ENCODE measurements around the gene MAML1. TPM values are rescaled to one million over a fixed set of nuclear protein-coding genes. Genes with fewer than 3 reads are reported as not detected.
"Not testable (repeated sequence)": the region's sequence is repeated elsewhere in the genome, so short reads cannot be mapped to it uniquely, and the experiment has no call there.

Gene MAML1
- polyA plus RNA-seq, 1 of the 3 experiments (the other 2 are of a cell fraction): 8.1 TPM

DNA sequence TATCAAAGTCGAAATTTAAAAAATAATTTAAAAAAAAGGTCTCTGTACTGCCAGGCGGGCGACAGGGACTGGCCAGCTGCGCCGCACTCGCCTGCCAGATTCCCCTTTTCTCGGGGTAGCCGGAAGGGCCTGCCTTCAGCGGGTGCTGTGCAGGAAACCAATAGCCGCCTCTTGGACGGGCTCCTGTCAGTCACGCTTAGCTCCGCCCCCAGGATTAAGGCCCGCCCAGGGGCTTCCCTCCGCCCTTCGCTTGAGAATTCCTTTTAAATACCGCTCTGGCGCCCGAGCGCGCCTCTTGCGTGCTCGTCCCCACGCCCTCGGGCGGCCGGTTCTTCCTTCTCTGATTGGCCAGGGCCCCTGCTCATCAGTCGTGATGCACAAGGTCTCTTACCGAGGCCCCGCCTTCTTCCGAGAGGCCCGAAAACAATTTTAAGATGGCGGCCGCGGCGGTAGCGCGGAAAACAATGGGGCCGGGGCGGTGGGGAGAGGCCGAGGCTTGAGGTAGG is at the start of gene MAML1 (continued):
- TF ChIP-seq TCF12 (IDR thresholded peaks at IDR 0.05) (peak; percentile 2; the same call in 1 of the 2 replicates), GABPA (IDR thresholded peaks at IDR 0.05; ENCODE audit: low read depth) (peak; percentile 70), NFIC (IDR thresholded peaks at IDR 0.05; ENCODE audit: borderline replicate concordance) (no peak), RCOR1 (IDR thresholded peaks at IDR 0.05; ENCODE audit: low read length) (peak; percentile 30; the same call in 1 of the 2 replicates), REST (IDR thresholded peaks at IDR 0.05; ENCODE audit: low read depth, low read length) (0 out of 2 replicates have a peak, but pooled peaks have one; percentile 37)
- TF ChIP-seq, protein P1, sequence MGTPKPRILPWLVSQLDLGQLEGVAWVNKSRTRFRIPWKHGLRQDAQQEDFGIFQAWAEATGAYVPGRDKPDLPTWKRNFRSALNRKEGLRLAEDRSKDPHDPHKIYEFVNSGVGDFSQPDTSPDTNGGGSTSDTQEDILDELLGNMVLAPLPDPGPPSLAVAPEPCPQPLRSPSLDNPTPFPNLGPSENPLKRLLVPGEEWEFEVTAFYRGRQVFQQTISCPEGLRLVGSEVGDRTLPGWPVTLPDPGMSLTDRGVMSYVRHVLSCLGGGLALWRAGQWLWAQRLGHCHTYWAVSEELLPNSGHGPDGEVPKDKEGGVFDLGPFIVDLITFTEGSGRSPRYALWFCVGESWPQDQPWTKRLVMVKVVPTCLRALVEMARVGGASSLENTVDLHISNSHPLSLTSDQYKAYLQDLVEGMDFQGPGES (IDR thresholded peaks at IDR 0.05; ENCODE audit: low read depth, low read length): peak; percentile 74

DNA sequence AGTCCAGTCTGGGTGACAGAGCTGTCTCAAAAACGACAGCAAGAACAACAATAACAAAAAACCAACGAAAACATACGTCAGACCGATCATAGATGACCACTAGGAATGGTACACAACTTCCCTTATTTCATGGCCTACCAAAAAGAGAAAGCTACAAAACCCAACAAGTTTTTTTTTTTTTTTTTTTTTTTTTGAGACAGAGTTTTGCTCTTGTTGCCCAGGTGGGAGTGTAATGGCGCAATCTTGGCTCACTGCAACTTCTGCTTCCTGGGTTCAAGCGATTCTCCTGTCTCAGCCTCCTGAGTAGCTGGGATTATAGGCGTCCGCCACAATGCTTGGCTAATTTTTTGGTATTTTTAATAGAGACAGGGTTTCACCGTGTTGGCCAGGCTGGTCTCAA is 43.4 kb upstream of the MAML1 start:
- POLR2A ChIA-PET; H3K27ac ChIP-seq (ENCODE audit: low read depth in 2 of 2, low read length in 1 of 2); H3K27me3 ChIP-seq (ENCODE audit: insufficient read depth); H3K9me2 ChIP-seq; H3K9me3 ChIP-seq; H3K4me3 ChIP-seq (ENCODE audit: low read depth in 2 of 2, low read length in 1 of 2); H4K20me1 ChIP-seq (ENCODE audit: insufficient read depth); H3F3A ChIP-seq (replicated peaks; ENCODE audit: insufficient read depth); H3K36me3 ChIP-seq (replicated peaks in 1 of 2; ENCODE audit: control insufficient read depth in 1 of 2, insufficient read depth in 2 of 2, low read length in 1 of 2); H3K4me1 ChIP-seq (ENCODE audit: control insufficient read depth in 1 of 2, insufficient read depth in 2 of 2, low read depth in 1 of 2, low read length in 1 of 2); H2AFZ ChIP-seq (ENCODE audit: low read depth); DNase-seq; H3K4me2 ChIP-seq; H3K9ac ChIP-seq; H3K79me2 ChIP-seq (ENCODE audit: insufficient read depth): not testable (repeated sequence)
- 81% methylated on average over 8 of the region's 9 CpGs for WGBS (ENCODE audit: low lambda C conversion rate)
- CTCF ChIA-PET: interaction anchor here (0.9 kb wide), 1 partner anchor 9 kb away, joined by 3 read pairs; the partner anchor contains the start of gene CBY3

GRCh38 chr5:179694561-179694960 is 38.1 kb upstream of the MAML1 start:
- Histone ChIP-seq H3K36me3 (replicated peaks in 1 of 2; ENCODE audit: control insufficient read depth in 1 of 2, insufficient read depth in 2 of 2, low read length in 1 of 2) (no peaks in the 10 kb centered on the region), H2AFZ (ENCODE audit: low read depth) (no peak overlapping the region), H3F3A (replicated peaks; ENCODE audit: insufficient read depth) (peaks cover 17% of the 10 kb centered on the region), H3K9me2 (no peaks in the 10 kb centered on the region), H3K9me3 (no peaks in the 10 kb centered on the region), H3K4me1 (ENCODE audit: control insufficient read depth in 1 of 2, insufficient read depth in 2 of 2, low read depth in 1 of 2, low read length in 1 of 2) (peaks cover 0 to 4% of the 10 kb centered on the region in 2 experiments; a peak in 1 of 4 replicates), H3K27me3 (ENCODE audit: insufficient read depth) (no peaks in the 10 kb centered on the region), H3K4me3 (ENCODE audit: low read depth in 2 of 2, low read length in 1 of 2) (no peak overlapping the region), H4K20me1 (ENCODE audit: insufficient read depth) (no peaks in the 10 kb centered on the region; the same call in 1 of the 2 replicates), H3K79me2 (ENCODE audit: insufficient read depth) (peaks cover 26% of the 10 kb centered on the region), H3K4me2 (no peak overlapping the region), H3K27ac (ENCODE audit: low read depth in 2 of 2, low read length in 1 of 2) (no peak overlapping the region), H3K9ac (no peak overlapping the region)
- TF ChIP-seq FOSL2 (IDR thresholded peaks at IDR 0.05; ENCODE audit: borderline replicate concordance, low read depth): no peak
- TF ChIP-seq NFIC (IDR thresholded peaks at IDR 0.05; ENCODE audit: borderline replicate concordance): no peak
- TF ChIP-seq SMC3 (IDR thresholded peaks at IDR 0.05; ENCODE audit: low read depth, low read length): no peak
- TF ChIP-seq NRF1 (IDR thresholded peaks at IDR 0.05; ENCODE audit: low read depth, low read length): no peak
- no peak for TF ChIP-seq GABPA (IDR thresholded peaks at IDR 0.05; ENCODE audit: low read depth)
- no peak for TF ChIP-seq USF1 (IDR thresholded peaks at IDR 0.05; ENCODE audit: borderline replicate concordance, low read depth)
- no peak for TF ChIP-seq PBX3 (IDR thresholded peaks at IDR 0.05)
- TF ChIP-seq RAD21 (IDR thresholded peaks at IDR 0.05; ENCODE audit: low read length): no peak
- TF ChIP-seq YY1 (IDR thresholded peaks at IDR 0.05; ENCODE audit: low read depth): no peak
- TF ChIP-seq JUND (IDR thresholded peaks at IDR 0.05): no peak
- TF ChIP-seq EP300 (IDR thresholded peaks at IDR 0.05; ENCODE audit: borderline replicate concordance in 1 of 2, low read depth in 1 of 2, low read length in 1 of 2): no peak
- TF ChIP-seq MEF2A (IDR thresholded peaks at IDR 0.05; ENCODE audit: borderline replicate concordance, low read depth): no peak
- ChIA-PET POLR2A (no interaction called here), CTCF (interaction anchor here (1.1 to 1.8 kb wide), 2 partner anchors 9 to 107 kb away, joined by 3 to 4 read pairs; no protein-coding TSS in a partner anchor)
- 97% methylated on average over 6 of the region's 6 CpGs for WGBS (ENCODE audit: low lambda C conversion rate)
- DNase-seq: no peak

Measured in SK-N-SH (cell line).